Spleen (tissue), 11 donors: ENCODE results near the gene TCP10L. TPM values are rescaled to one million over a fixed set of nuclear protein-coding genes. Genes with fewer than 3 reads are reported as not detected.
A peak's percentile ranks its signal among the peaks of the same experiment; 100 is the strongest.

Experiments
- DNase-seq: peaks from one replicate; pipeline ENCODE4 v3.0.0-alpha.2; 2020
- H3K27ac ChIP-seq, 8 donors: fragments of 200-600 bp; sonication (generic) in 7 of 8; 1 replicate in 4 of 8; 2 replicates in 4 of 8; pipeline versions ENCODE4 v1.5.0 to v1.8.0; 2016 to 2021; ENCODE audit warnings: inconsistent platforms in 4 of 8, mild to moderate bottlenecking in 4 of 8, moderate library complexity in 1 of 8
- H3K27me3 ChIP-seq, 7 donors: fragments of 200-600 bp; sonication (generic) in 6 of 7; replicated peaks in 1 of 7; 1 replicate in 4 of 7; 2 replicates in 3 of 7; pipeline versions ENCODE4 v1.5.0 to v1.8.0; 2016 to 2021; ENCODE audit warnings: inconsistent platforms in 3 of 7, mild to moderate bottlenecking in 1 of 7
- H3K36me3 ChIP-seq, 6 donors: fragments of 200-600 bp; sonication (generic) in 5 of 6; 1 replicate in 4 of 6; 2 replicates in 2 of 6; pipeline versions ENCODE4 v1.5.0 to v1.8.0; 2016 to 2021; ENCODE audit warnings: inconsistent platforms in 2 of 6
- H3K4me1 ChIP-seq, 6 donors: fragments of 200-600 bp; sonication (generic) in 5 of 6; 1 replicate in 3 of 6; 2 replicates in 3 of 6; pipeline versions ENCODE4 v1.5.0 to v1.8.0; 2016 to 2021; ENCODE audit warnings: inconsistent platforms in 3 of 6
- H3K4me3 ChIP-seq, 8 donors: fragments of 200-600 bp; sonication (generic) in 7 of 8; 1 replicate in 4 of 8; 2 replicates in 4 of 8; pipeline versions ENCODE4 v1.5.0 to v1.8.0; 2016 to 2021; ENCODE audit warnings: inconsistent platforms in 4 of 8, mild to moderate bottlenecking in 4 of 8, moderate library complexity in 2 of 8
- H3K9me3 ChIP-seq, 8 donors: fragments of 200-600 bp; sonication (generic) in 7 of 8; 1 replicate in 4 of 8; 2 replicates in 4 of 8; pipeline versions ENCODE4 v1.5.0 to v1.8.0; 2016 to 2021; ENCODE audit warnings: inconsistent platforms in 4 of 8
- POLR2A ChIP-seq, 3 donors: fragments of 450-650 bp; IDR thresholded peaks; one replicate each; pipeline ENCODE4 v1.5.1; 2017; ENCODE audit warnings: antibody characterized with exemption in 3 of 3, mild to moderate bottlenecking in 1 of 3
- POLR2AphosphoS5 ChIP-seq, 3 donors: sonication (generic); formaldehyde crosslinking; IDR thresholded peaks; one replicate each; pipeline ENCODE4 v1.5.1; 2017; ENCODE audit warnings: antibody characterized with exemption in 3 of 3
- WGBS, 5 donors: extraction: QIAGEN DNeasy Blood & Tissue Kit in 3 of 5; methylation state at CpG; one replicate each; pipeline versions ENCODE4 v1.1.5 to v1.1.7; 2013 to 2018; 5-methylcytosine and 5-hydroxymethylcytosine counted together
- intact Hi-C: fragments of 100-400 bp; cut with DNase I; formaldehyde crosslinking; loops from one replicate; pipeline ENCODE4 v1.15.0; 2023; ENCODE audit warnings: low total_unique reads
- polyA plus RNA-seq, 3 donors: library from polyadenylated mRNA; stranded (reverse); fragments of 200-250 nt; gene quantifications; one replicate each; pipeline ENCODE4 v1.2.1, GENCODE V29; 2013
- total RNA-seq, 7 donors: library from RNA; depleted of rRNA in 3 of 7; stranded (reverse); fragments of >200 nt in 3 of 7; fragmentation: NEBNext Ultra II Directional in 4 of 7; extraction: Animal tissue kit (Norgen Biotek cat#: 25700) in 4 of 7; gene quantifications; one replicate each; pipeline versions ENCODE4 v1.1.0 to v1.2.1, GENCODE V29; 2016 to 2021
- TF ChIP-seq, protein P1 (sequence below), 11 experiments: fragments of 200-600 bp in 7 of 11; fragments of 450-650 bp in 4 of 11; sonication (generic) in 4 of 11; IDR thresholded peaks in 8 of 11; conservative IDR thresholded peaks in 3 of 11; 1 replicate in 7 of 11; 2 replicates in 4 of 11; pipeline versions ENCODE4 v1.4.0 to v1.8.0; 2016 to 2021; ENCODE audit warnings: antibody characterized with exemption in 11 of 11, inconsistent platforms in 4 of 11, mild to moderate bottlenecking in 1 of 11
- donor health status: healthy with polysubstance abuse.
- donor health status: DM: no; HTN: no; CAD: no; lungs with moderate emphysema.
- donor health status: DM: no; HTN: no; CAD: no.
- donor health status: Bipolar disorder and iron deficiency.
- donor health status: healthy.
- donor health status: DM: no; HTN: no; CAD: no.
- donor health status: DM: yes; HTN: yes; CAD: no.

TCP10L gene
- total and polyA plus RNA-seq, 10 donors = 0.42 to 1.6 (median 0.64) TPM; not detected in 2

DNA sequence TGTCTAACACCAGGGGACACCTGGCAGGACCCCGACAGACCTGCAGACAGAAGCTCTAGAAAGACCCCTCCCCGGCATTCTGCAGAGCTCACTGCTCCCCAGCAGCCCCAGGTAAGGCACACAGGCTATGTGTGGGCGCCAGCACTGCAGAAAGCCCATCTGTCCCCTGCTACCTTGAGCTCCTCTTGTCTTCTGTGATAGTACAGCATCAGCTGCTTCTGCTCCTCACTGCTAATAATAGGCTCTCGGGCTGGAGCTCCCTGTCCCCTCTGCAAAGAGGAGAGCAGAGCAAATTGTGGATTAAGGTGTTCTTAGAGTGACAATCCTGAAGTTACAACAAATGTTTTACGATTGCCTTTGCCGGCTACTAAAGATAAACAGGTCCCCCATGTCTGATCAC is 16.8 kb upstream of the TCP10L start:
- no peak overlapping the region for H3K27ac ChIP-seq
- no peaks in the 10 kb centered on the region for H3K4me1 ChIP-seq
- 96 to 99% (median 96%) methylated on average over 6 of the region's 6 CpGs for WGBS, 5 donors
- H3K27me3 ChIP-seq = no peaks in the 10 kb centered on the region
- H3K4me3 ChIP-seq = no peak overlapping the region
- H3K9me3 ChIP-seq = no peaks in the 10 kb centered on the region
- TF ChIP-seq POLR2A (IDR thresholded peaks at IDR 0.05) (no peak), POLR2AphosphoS5 (IDR thresholded peaks at IDR 0.05) (no peak)
- TF ChIP-seq, protein P1, sequence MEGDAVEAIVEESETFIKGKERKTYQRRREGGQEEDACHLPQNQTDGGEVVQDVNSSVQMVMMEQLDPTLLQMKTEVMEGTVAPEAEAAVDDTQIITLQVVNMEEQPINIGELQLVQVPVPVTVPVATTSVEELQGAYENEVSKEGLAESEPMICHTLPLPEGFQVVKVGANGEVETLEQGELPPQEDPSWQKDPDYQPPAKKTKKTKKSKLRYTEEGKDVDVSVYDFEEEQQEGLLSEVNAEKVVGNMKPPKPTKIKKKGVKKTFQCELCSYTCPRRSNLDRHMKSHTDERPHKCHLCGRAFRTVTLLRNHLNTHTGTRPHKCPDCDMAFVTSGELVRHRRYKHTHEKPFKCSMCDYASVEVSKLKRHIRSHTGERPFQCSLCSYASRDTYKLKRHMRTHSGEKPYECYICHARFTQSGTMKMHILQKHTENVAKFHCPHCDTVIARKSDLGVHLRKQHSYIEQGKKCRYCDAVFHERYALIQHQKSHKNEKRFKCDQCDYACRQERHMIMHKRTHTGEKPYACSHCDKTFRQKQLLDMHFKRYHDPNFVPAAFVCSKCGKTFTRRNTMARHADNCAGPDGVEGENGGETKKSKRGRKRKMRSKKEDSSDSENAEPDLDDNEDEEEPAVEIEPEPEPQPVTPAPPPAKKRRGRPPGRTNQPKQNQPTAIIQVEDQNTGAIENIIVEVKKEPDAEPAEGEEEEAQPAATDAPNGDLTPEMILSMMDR (IDR thresholded peaks at IDR 0.05 in 8 of 11, conservative IDR thresholded peaks at IDR 0.05 in 3 of 11) = no peak
- peaks cover 0 to 97% (median 64%) of the 10 kb centered on the region in 6 donors for H3K36me3 ChIP-seq
- intact Hi-C loops = loop anchor here (5.0 kb wide), 1 partner anchor 200 kb away; no protein-coding TSS in a partner anchor
- DNase-seq = peak; percentile 47

DNA sequence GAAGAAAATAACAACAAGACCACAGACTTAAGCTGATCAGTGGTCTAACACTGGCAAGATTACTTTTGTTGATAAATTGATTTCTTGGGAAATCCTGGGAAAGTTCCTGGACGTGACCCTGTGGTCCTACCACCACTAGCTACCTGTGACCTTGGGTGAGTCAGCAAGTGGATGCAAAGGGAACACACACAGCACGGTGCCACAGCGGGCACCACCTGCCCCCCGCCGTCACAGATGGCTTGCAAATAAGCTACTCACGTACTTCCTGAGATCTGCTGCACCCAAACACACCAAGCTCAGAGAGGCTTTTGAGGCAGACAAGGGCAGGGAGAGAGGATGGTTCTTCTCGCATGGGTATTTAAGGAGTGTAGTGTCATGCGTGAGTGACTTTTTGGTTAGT is 14.2 kb upstream of the TCP10L start:
- intact Hi-C loops = no loop called here
- no peaks in the 10 kb centered on the region for H3K4me1 ChIP-seq
- H3K27me3 ChIP-seq = no peaks in the 10 kb centered on the region
- H3K27ac ChIP-seq = no peak overlapping the region
- peak; percentile 67 for DNase-seq
- no peaks in the 10 kb centered on the region for H3K9me3 ChIP-seq
- H3K36me3 ChIP-seq = peaks cover 0 to 75% (median 39%) of the 10 kb centered on the region in 6 donors
- H3K4me3 ChIP-seq = no peak overlapping the region
- 66 to 89% (median 79%) methylated on average over 8 of the region's 8 CpGs for WGBS, 5 donors
- TF ChIP-seq, protein P1 (IDR thresholded peaks at IDR 0.05 in 8 of 11, conservative IDR thresholded peaks at IDR 0.05 in 3 of 11) = no peak
- TF ChIP-seq POLR2AphosphoS5 (IDR thresholded peaks at IDR 0.05) (no peak), POLR2A (IDR thresholded peaks at IDR 0.05) (no peak)

DNA sequence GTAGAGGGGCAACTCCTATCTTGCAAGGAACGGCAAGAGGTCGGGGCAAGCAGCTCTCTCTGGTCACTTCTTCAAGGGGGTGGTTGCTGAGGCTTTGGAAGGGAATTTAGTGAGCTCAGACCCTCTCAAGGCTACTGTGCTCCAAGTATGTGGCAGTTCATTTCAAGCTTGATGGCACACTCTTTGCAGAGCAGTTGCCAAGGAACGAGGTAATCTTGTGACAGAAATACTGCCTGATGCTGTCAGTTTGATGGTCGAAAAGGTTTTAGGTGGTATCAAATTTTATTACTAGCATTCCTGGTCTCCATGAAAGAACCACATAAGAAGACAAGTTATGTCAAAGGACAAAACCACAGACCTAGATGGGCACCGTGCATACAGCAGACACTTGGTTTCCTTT is 13.8 kb upstream of the TCP10L start:
- WGBS, 5 donors = 72 to 86% (median 85%) methylated on average over 5 of the region's 5 CpGs

DNA sequence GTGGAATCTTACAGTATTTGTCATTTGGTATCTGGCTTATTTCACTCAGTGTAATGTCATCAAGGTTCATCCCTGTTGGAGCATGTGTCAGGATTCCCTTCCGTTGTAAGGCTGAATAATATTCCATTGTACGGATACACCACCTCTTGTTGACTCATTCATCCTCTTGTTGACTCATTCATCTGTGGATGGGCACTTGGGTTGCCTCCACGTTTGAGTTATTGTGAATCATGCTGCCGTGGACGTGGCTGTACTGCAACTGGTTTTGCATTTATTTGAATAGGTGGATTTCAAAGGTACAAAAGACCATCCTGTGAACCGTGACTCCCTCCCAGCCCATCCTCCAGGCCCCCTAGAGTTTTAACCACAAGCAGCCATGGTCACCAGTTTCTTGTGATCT is 11.9 kb upstream of the TCP10L start:
- Histone ChIP-seq H3K27ac (no peak overlapping the region), H3K4me1 (no peaks in the 10 kb centered on the region), H3K4me3 (no peak overlapping the region), H3K36me3 (peaks cover 0 to 52% (median 16%) of the 10 kb centered on the region in 6 donors), H3K27me3 (no peaks in the 10 kb centered on the region), H3K9me3 (no peaks in the 10 kb centered on the region)
- no peak for DNase-seq
- intact Hi-C loops = no loop called here
- TF ChIP-seq POLR2A (IDR thresholded peaks at IDR 0.05) (no peak), POLR2AphosphoS5 (IDR thresholded peaks at IDR 0.05) (no peak)
- TF ChIP-seq, protein P1 (IDR thresholded peaks at IDR 0.05 in 8 of 11, conservative IDR thresholded peaks at IDR 0.05 in 3 of 11) = no peak
- WGBS, 5 donors = 66 to 90% (median 75%) methylated on average over 6 of the region's 6 CpGs

More for the DNA sequence above, 13.8 kb upstream of the TCP10L start:
- intact Hi-C loops = no loop called here
- Histone ChIP-seq H3K4me3 (no peak overlapping the region), H3K9me3 (no peaks in the 10 kb centered on the region), H3K27me3 (no peaks in the 10 kb centered on the region), H3K4me1 (no peaks in the 10 kb centered on the region), H3K36me3 (peaks cover 0 to 71% (median 35%) of the 10 kb centered on the region in 6 donors), H3K27ac (no peak overlapping the region)
- DNase-seq = no peak
- TF ChIP-seq POLR2A (IDR thresholded peaks at IDR 0.05) = no peak
- no peak for TF ChIP-seq POLR2AphosphoS5 (IDR thresholded peaks at IDR 0.05)
- TF ChIP-seq, protein P1 (IDR thresholded peaks at IDR 0.05 in 8 of 11, conservative IDR thresholded peaks at IDR 0.05 in 3 of 11) = no peak
